Measurements from ENCODE around the gene FANCL.
"Not testable (repeated sequence)": the region's sequence is repeated elsewhere in the genome, so short reads cannot be mapped to it uniquely, and the experiment has no call there.

Gene FANCL

GRCh38 chr2:58138396-58139030 lies 102.6 kb downstream of the FANCL start:
- DNase-seq = no peak

- DNase-seq = no peak
These were observed 103.3 kb downstream of the FANCL start for GRCh38 chr2:58137856-58138255.

- DNase-seq = no peak
These were observed 103.9 kb downstream of the FANCL start for GRCh38 chr2:58137221-58137620.

GRCh38 chr2:58135861-58136260 lies 105.3 kb downstream of the FANCL start:
- DNase-seq = no peak

GRCh38 chr2:58133395-58133794 lies 107.7 kb downstream of the FANCL start:
- DNase-seq = no peak

GRCh38 chr2:58131191-58132011 lies 109.7 kb downstream of the FANCL start:
- peak; percentile 11 for DNase-seq

GRCh38 chr2:58130238-58130637 lies 110.9 kb downstream of the FANCL start:
- DNase-seq = no peak

- DNase-seq = no peak
These were observed 114.0 kb downstream of the FANCL start for GRCh38 chr2:58127111-58127510.

- DNase-seq = no peak
These were observed 118.6 kb downstream of the FANCL start for GRCh38 chr2:58122540-58122939.

GRCh38 chr2:58122040-58122439 lies 119.1 kb downstream of the FANCL start:
- no peak for DNase-seq

GRCh38 chr2:58120626-58121229 lies 120.4 kb downstream of the FANCL start:
- DNase-seq = no peak

- DNase-seq = not testable (repeated sequence)
These were observed 127.6 kb downstream of the FANCL start for GRCh38 chr2:58113563-58113962.

- DNase-seq = peak; percentile 21
These were observed 130.4 kb downstream of the FANCL start for GRCh38 chr2:58110765-58111164.

- DNase-seq = no peak
These were observed 131.6 kb downstream of the FANCL start for GRCh38 chr2:58109481-58109880.

Data from NCI-H82 (cell line).